Stimulated activated CD4-positive, alpha-beta T cell treated with anti-CD3 and anti-CD28 coated beads, Interleukin-2, amount 100 ng/mL, for 24 hours (primary cell): Measurements from ENCODE around the gene SLC38A11.

Source experiments
- DNase-seq, 2 donors: peaks; one replicate each; pipeline ENCODE4 v3.0.0-alpha.2; 2020

Gene SLC38A11

GRCh38 chr2:164913640-164914350 lies 41.5 kb downstream of the SLC38A11 start:
- no peak for DNase-seq

GRCh38 chr2:164913011-164913410 lies 42.3 kb downstream of the SLC38A11 start:
- no peak for DNase-seq

GRCh38 chr2:164911832-164912231 lies 43.5 kb downstream of the SLC38A11 start:
- DNase-seq, result no peak

- DNase-seq, result peak in 1 of 2 donors; percentile 1
Observed at GRCh38 chr2:164910101-164910899, 45.0 kb downstream of the SLC38A11 start.

GRCh38 chr2:164906947-164907346 lies 48.4 kb downstream of the SLC38A11 start:
- no peak for DNase-seq

- no peak for DNase-seq
Observed at GRCh38 chr2:164905307-164905706, 50.0 kb downstream of the SLC38A11 start.

GRCh38 chr2:164903951-164904350 lies 51.4 kb downstream of the SLC38A11 start:
- no peak for DNase-seq

GRCh38 chr2:164903204-164903603 lies 52.1 kb downstream of the SLC38A11 start:
- no peak for DNase-seq

- no peak for DNase-seq
Observed at GRCh38 chr2:164899121-164899520, 56.2 kb downstream of the SLC38A11 start.

GRCh38 chr2:164898475-164898874 lies 56.9 kb downstream of the SLC38A11 start:
- no peak for DNase-seq

- DNase-seq, result no peak
Observed at GRCh38 chr2:164897469-164898260, 57.7 kb downstream of the SLC38A11 start.

- no peak for DNase-seq
Observed at GRCh38 chr2:164896634-164897355, 58.5 kb downstream of the SLC38A11 start.

GRCh38 chr2:164896226-164896625 lies 59.1 kb downstream of the SLC38A11 start:
- DNase-seq, result no peak

GRCh38 chr2:164891460-164891859 lies 63.9 kb downstream of the SLC38A11 start:
- no peak for DNase-seq

GRCh38 chr2:164890544-164890943 lies 64.8 kb downstream of the SLC38A11 start:
- DNase-seq, result no peak

GRCh38 chr2:164888592-164888991 lies 66.7 kb downstream of the SLC38A11 start:
- no peak for DNase-seq

GRCh38 chr2:164887434-164888144 lies 67.7 kb downstream of the SLC38A11 start:
- DNase-seq, result no peak

GRCh38 chr2:164882276-164882675 lies 73.0 kb downstream of the SLC38A11 start:
- DNase-seq, result no peak

GRCh38 chr2:164881524-164881923 lies 73.8 kb downstream of the SLC38A11 start:
- DNase-seq, result no peak

- DNase-seq, result no peak
Observed at GRCh38 chr2:164879901-164880535, 75.3 kb downstream of the SLC38A11 start.

GRCh38 chr2:164877927-164878326 lies 77.4 kb downstream of the SLC38A11 start:
- DNase-seq, result no peak

GRCh38 chr2:164877169-164877568 lies 78.2 kb downstream of the SLC38A11 start:
- no peak for DNase-seq
